Measurements from ENCODE around the gene LRRC36.
"Not testable (repeated sequence)": the region's sequence is repeated elsewhere in the genome, so short reads cannot be mapped to it uniquely, and the experiment has no call there.

The LRRC36 gene

GRCh38 chr16:67345401-67345800 lies 18.8 kb downstream of the LRRC36 start:
- no peaks in the 10 kb centered on the region for H3K4me1 ChIP-seq (ENCODE audit: control insufficient read depth, insufficient read depth, low read length, unreplicated experiment)
- H3K27me3 ChIP-seq (ENCODE audit: insufficient read depth, low read length) = no peaks in the 10 kb centered on the region
- H3K79me2 ChIP-seq (ENCODE audit: control insufficient read depth, insufficient read depth, low read length, unreplicated experiment) = no peaks in the 10 kb centered on the region
- no peak overlapping the region for H2AFZ ChIP-seq (ENCODE audit: low read length, unreplicated experiment)
- no peaks in the 10 kb centered on the region for H3K36me3 ChIP-seq (ENCODE audit: insufficient read depth, low read length)
- no peak overlapping the region for H3K4me3 ChIP-seq (ENCODE audit: low read depth, low read length)
- H3K27ac ChIP-seq (ENCODE audit: low read depth, low read length) = no peak overlapping the region

GRCh38 chr16:67346341-67346740 lies 19.7 kb downstream of the LRRC36 start:
- no peaks in the 10 kb centered on the region for H3K36me3 ChIP-seq (ENCODE audit: insufficient read depth, low read length)
- H3K27me3 ChIP-seq (ENCODE audit: insufficient read depth, low read length) = no peaks in the 10 kb centered on the region
- H3K4me1 ChIP-seq (ENCODE audit: control insufficient read depth, insufficient read depth, low read length, unreplicated experiment) = no peaks in the 10 kb centered on the region
- no peak overlapping the region for H2AFZ ChIP-seq (ENCODE audit: low read length, unreplicated experiment)
- H3K79me2 ChIP-seq (ENCODE audit: control insufficient read depth, insufficient read depth, low read length, unreplicated experiment) = no peaks in the 10 kb centered on the region
- no peak overlapping the region for H3K27ac ChIP-seq (ENCODE audit: low read depth, low read length)
- H3K4me3 ChIP-seq (ENCODE audit: low read depth, low read length) = no peak overlapping the region

GRCh38 chr16:67349172-67349571 lies 22.6 kb downstream of the LRRC36 start:
- no peaks in the 10 kb centered on the region for H3K4me1 ChIP-seq (ENCODE audit: control insufficient read depth, insufficient read depth, low read length, unreplicated experiment)
- H3K36me3 ChIP-seq (ENCODE audit: insufficient read depth, low read length) = no peaks in the 10 kb centered on the region
- no peaks in the 10 kb centered on the region for H3K79me2 ChIP-seq (ENCODE audit: control insufficient read depth, insufficient read depth, low read length, unreplicated experiment)
- H3K27me3 ChIP-seq (ENCODE audit: insufficient read depth, low read length) = no peaks in the 10 kb centered on the region
- H3K27ac ChIP-seq (ENCODE audit: low read depth, low read length) = no peak overlapping the region
- H2AFZ ChIP-seq (ENCODE audit: low read length, unreplicated experiment) = no peak overlapping the region
- no peak overlapping the region for H3K4me3 ChIP-seq (ENCODE audit: low read depth, low read length)

GRCh38 chr16:67350324-67350723 lies 23.7 kb downstream of the LRRC36 start:
- Histone ChIP-seq H3K79me2 (ENCODE audit: control insufficient read depth, insufficient read depth, low read length, unreplicated experiment) (no peaks in the 10 kb centered on the region), H3K27me3 (ENCODE audit: insufficient read depth, low read length) (no peaks in the 10 kb centered on the region), H3K36me3 (ENCODE audit: insufficient read depth, low read length) (no peaks in the 10 kb centered on the region), H2AFZ (ENCODE audit: low read length, unreplicated experiment) (no peak overlapping the region), H3K4me3 (ENCODE audit: low read depth, low read length) (no peak overlapping the region), H3K4me1 (ENCODE audit: control insufficient read depth, insufficient read depth, low read length, unreplicated experiment) (no peaks in the 10 kb centered on the region), H3K27ac (ENCODE audit: low read depth, low read length) (no peak overlapping the region)

- H3K36me3 ChIP-seq (ENCODE audit: insufficient read depth, low read length); H3K27ac ChIP-seq (ENCODE audit: low read depth, low read length); H3K4me1 ChIP-seq (ENCODE audit: control insufficient read depth, insufficient read depth, low read length, unreplicated experiment); H3K4me3 ChIP-seq (ENCODE audit: low read depth, low read length); H2AFZ ChIP-seq (ENCODE audit: low read length, unreplicated experiment); H3K27me3 ChIP-seq (ENCODE audit: insufficient read depth, low read length); H3K79me2 ChIP-seq (ENCODE audit: control insufficient read depth, insufficient read depth, low read length, unreplicated experiment): not testable (repeated sequence)
Observed at GRCh38 chr16:67352463-67352862, 25.8 kb downstream of the LRRC36 start.

GRCh38 chr16:67356396-67356795 lies 29.8 kb downstream of the LRRC36 start:
- no peaks in the 10 kb centered on the region for H3K27me3 ChIP-seq (ENCODE audit: insufficient read depth, low read length)
- no peak overlapping the region for H2AFZ ChIP-seq (ENCODE audit: low read length, unreplicated experiment)
- no peaks in the 10 kb centered on the region for H3K4me1 ChIP-seq (ENCODE audit: control insufficient read depth, insufficient read depth, low read length, unreplicated experiment)
- no peak overlapping the region for H3K4me3 ChIP-seq (ENCODE audit: low read depth, low read length)
- no peak overlapping the region for H3K27ac ChIP-seq (ENCODE audit: low read depth, low read length)
- H3K36me3 ChIP-seq (ENCODE audit: insufficient read depth, low read length) = no peaks in the 10 kb centered on the region
- no peaks in the 10 kb centered on the region for H3K79me2 ChIP-seq (ENCODE audit: control insufficient read depth, insufficient read depth, low read length, unreplicated experiment)

GRCh38 chr16:67357561-67357960 lies 30.9 kb downstream of the LRRC36 start:
- no peaks in the 10 kb centered on the region for H3K27me3 ChIP-seq (ENCODE audit: insufficient read depth, low read length)
- H3K79me2 ChIP-seq (ENCODE audit: control insufficient read depth, insufficient read depth, low read length, unreplicated experiment) = no peaks in the 10 kb centered on the region
- H3K4me1 ChIP-seq (ENCODE audit: control insufficient read depth, insufficient read depth, low read length, unreplicated experiment) = no peaks in the 10 kb centered on the region
- H3K4me3 ChIP-seq (ENCODE audit: low read depth, low read length) = no peak overlapping the region
- H3K27ac ChIP-seq (ENCODE audit: low read depth, low read length) = no peak overlapping the region
- H2AFZ ChIP-seq (ENCODE audit: low read length, unreplicated experiment) = no peak overlapping the region
- no peaks in the 10 kb centered on the region for H3K36me3 ChIP-seq (ENCODE audit: insufficient read depth, low read length)

GRCh38 chr16:67359540-67360269 lies 33.1 kb downstream of the LRRC36 start:
- H2AFZ ChIP-seq (ENCODE audit: low read length, unreplicated experiment); H3K36me3 ChIP-seq (ENCODE audit: insufficient read depth, low read length); H3K79me2 ChIP-seq (ENCODE audit: control insufficient read depth, insufficient read depth, low read length, unreplicated experiment); H3K4me1 ChIP-seq (ENCODE audit: control insufficient read depth, insufficient read depth, low read length, unreplicated experiment); H3K27ac ChIP-seq (ENCODE audit: low read depth, low read length); H3K4me3 ChIP-seq (ENCODE audit: low read depth, low read length): not testable (repeated sequence)
- peaks cover 15% of the 10 kb centered on the region for H3K27me3 ChIP-seq (ENCODE audit: insufficient read depth, low read length)

GRCh38 chr16:67361038-67361437 lies 34.4 kb downstream of the LRRC36 start:
- no peak overlapping the region for H3K27ac ChIP-seq (ENCODE audit: low read depth, low read length)
- H3K4me3 ChIP-seq (ENCODE audit: low read depth, low read length) = no peak overlapping the region
- H3K79me2 ChIP-seq (ENCODE audit: control insufficient read depth, insufficient read depth, low read length, unreplicated experiment) = no peaks in the 10 kb centered on the region
- no peaks in the 10 kb centered on the region for H3K36me3 ChIP-seq (ENCODE audit: insufficient read depth, low read length)
- H3K27me3 ChIP-seq (ENCODE audit: insufficient read depth, low read length) = peaks cover 22% of the 10 kb centered on the region
- H2AFZ ChIP-seq (ENCODE audit: low read length, unreplicated experiment) = no peak overlapping the region
- no peaks in the 10 kb centered on the region for H3K4me1 ChIP-seq (ENCODE audit: control insufficient read depth, insufficient read depth, low read length, unreplicated experiment)

- no peak overlapping the region for H2AFZ ChIP-seq (ENCODE audit: low read length, unreplicated experiment)
- no peak overlapping the region for H3K27ac ChIP-seq (ENCODE audit: low read depth, low read length)
- H3K79me2 ChIP-seq (ENCODE audit: control insufficient read depth, insufficient read depth, low read length, unreplicated experiment) = no peaks in the 10 kb centered on the region
- no peak overlapping the region for H3K4me3 ChIP-seq (ENCODE audit: low read depth, low read length)
- no peaks in the 10 kb centered on the region for H3K36me3 ChIP-seq (ENCODE audit: insufficient read depth, low read length)
- peaks cover 55% of the 10 kb centered on the region for H3K27me3 ChIP-seq (ENCODE audit: insufficient read depth, low read length)
- H3K4me1 ChIP-seq (ENCODE audit: control insufficient read depth, insufficient read depth, low read length, unreplicated experiment) = no peaks in the 10 kb centered on the region
Observed at GRCh38 chr16:67364600-67365235, 38.1 kb downstream of the LRRC36 start.

- no peak overlapping the region for H2AFZ ChIP-seq (ENCODE audit: low read length, unreplicated experiment)
- no peak overlapping the region for H3K27ac ChIP-seq (ENCODE audit: low read depth, low read length)
- no peaks in the 10 kb centered on the region for H3K4me1 ChIP-seq (ENCODE audit: control insufficient read depth, insufficient read depth, low read length, unreplicated experiment)
- no peaks in the 10 kb centered on the region for H3K79me2 ChIP-seq (ENCODE audit: control insufficient read depth, insufficient read depth, low read length, unreplicated experiment)
- peaks cover 41% of the 10 kb centered on the region for H3K27me3 ChIP-seq (ENCODE audit: insufficient read depth, low read length)
- H3K4me3 ChIP-seq (ENCODE audit: low read depth, low read length) = no peak overlapping the region
- H3K36me3 ChIP-seq (ENCODE audit: insufficient read depth, low read length) = no peaks in the 10 kb centered on the region
Observed at GRCh38 chr16:67370661-67371060, 44.0 kb downstream of the LRRC36 start.
